HepG2 (cell line): ENCODE results near the gene TBX6. TPM values are rescaled to one million over a fixed set of nuclear protein-coding genes. Genes with fewer than 3 reads are reported as not detected.

Source experiments
- ADNP ChIP-seq: sonication (generic); formaldehyde crosslinking; IDR thresholded peaks from 2 replicates; pipeline ENCODE4 v1.4.0; 2020; ENCODE audit warnings: missing genetic modification reagents
- CREB1 ChIP-seq, 2 experiments: fragments of 450-650 bp in 1 of 2; IDR thresholded peaks; 2 replicates each; pipeline ENCODE4 v1.6.1; 2016 to 2017; ENCODE audit warnings: control low read depth in 1 of 2, mild to moderate bottlenecking in 1 of 2, missing compliant biosample characterization in 1 of 2, missing genetic modification characterization in 1 of 2
- EED ChIP-seq: sonication (generic); formaldehyde crosslinking; IDR thresholded peaks from 2 replicates; pipeline ENCODE4 v1.5.0; 2020; ENCODE audit warnings: mild to moderate bottlenecking, missing genetic modification reagents
- ETS1 ChIP-seq: sonication (generic); formaldehyde crosslinking; IDR thresholded peaks from 2 replicates; pipeline ENCODE4 v1.4.0; 2020; ENCODE audit warnings: missing genetic modification reagents
- HNF1A ChIP-seq, 2 experiments: sonication (generic) in 1 of 2; formaldehyde crosslinking in 1 of 2; IDR thresholded peaks; 2 replicates each; pipeline versions ENCODE4 v1.4.0 to v1.6.1; 2016 to 2020; ENCODE audit warnings: borderline replicate concordance in 1 of 2, low read depth in 1 of 2, mild to moderate bottlenecking in 1 of 2, missing genetic modification reagents in 1 of 2
- HOXD1 ChIP-seq: sonication (generic); formaldehyde crosslinking; IDR thresholded peaks from 2 replicates; pipeline ENCODE4 v1.5.0; 2020; ENCODE audit warnings: missing genetic modification reagents
- JDP2 ChIP-seq: sonication (generic); formaldehyde crosslinking; IDR thresholded peaks from 2 replicates; pipeline ENCODE4 v1.8.1; 2022; ENCODE audit warnings: missing genetic modification reagents, borderline replicate concordance
- KLF13 ChIP-seq: sonication (generic); formaldehyde crosslinking; IDR thresholded peaks from 2 replicates; pipeline ENCODE4 v1.4.0; 2020; ENCODE audit warnings: mild to moderate bottlenecking, missing genetic modification reagents
- KLF16 ChIP-seq, 2 experiments: sonication (generic) in 1 of 2; formaldehyde crosslinking in 1 of 2; IDR thresholded peaks; 2 replicates each; pipeline versions ENCODE4 v1.6.1 to v1.8.0; 2016 to 2023; ENCODE audit warnings: missing genetic modification reagents in 2 of 2, missing compliant biosample characterization in 1 of 2
- KMT2B ChIP-seq: IDR thresholded peaks from 2 replicates; pipeline ENCODE4 v1.6.1; 2016; ENCODE audit warnings: missing genetic modification reagents, missing compliant biosample characterization
- NFE2 ChIP-seq: sonication (generic); formaldehyde crosslinking; IDR thresholded peaks from 2 replicates; pipeline ENCODE4 v1.4.0; 2020; ENCODE audit warnings: missing genetic modification reagents
- RELA ChIP-seq: sonication (generic); formaldehyde crosslinking; IDR thresholded peaks from 2 replicates; pipeline ENCODE4 v1.4.0; 2020; ENCODE audit warnings: missing genetic modification reagents
- SSRP1 ChIP-seq: IDR thresholded peaks from 2 replicates; pipeline ENCODE4 v1.6.1; 2016; ENCODE audit warnings: control low read depth
- TOE1 ChIP-seq: sonication (generic); formaldehyde crosslinking; IDR thresholded peaks from 2 replicates; pipeline ENCODE4 v1.4.0; 2020; ENCODE audit warnings: mild to moderate bottlenecking, missing genetic modification reagents
- TP53 ChIP-seq: sonication (generic); formaldehyde crosslinking; conservative IDR thresholded peaks from 2 replicates; pipeline ENCODE4 v1.4.0; 2020; ENCODE audit warnings: missing genetic modification reagents
- ZBTB43 ChIP-seq: sonication (generic); formaldehyde crosslinking; conservative IDR thresholded peaks from 2 replicates; pipeline ENCODE4 v1.4.0; 2020; ENCODE audit warnings: missing genetic modification reagents
- ZGPAT ChIP-seq: IDR thresholded peaks from 2 replicates; pipeline ENCODE4 v1.6.1; 2016; ENCODE audit warnings: mild to moderate bottlenecking
- ZNF17 ChIP-seq: sonication (generic); formaldehyde crosslinking; IDR thresholded peaks from 2 replicates; pipeline ENCODE4 v1.5.0; 2020; ENCODE audit warnings: mild to moderate bottlenecking, missing genetic modification reagents
- ZNF251 ChIP-seq: sonication (generic); formaldehyde crosslinking; IDR thresholded peaks from 2 replicates; pipeline ENCODE4 v1.9.0; 2021; ENCODE audit warnings: mild to moderate bottlenecking, missing genetic modification reagents
- ZNF296 ChIP-seq: sonication (generic); formaldehyde crosslinking; conservative IDR thresholded peaks from 2 replicates; pipeline ENCODE4 v1.5.0; 2020; ENCODE audit warnings: mild to moderate bottlenecking, missing genetic modification reagents
- ZNF30 ChIP-seq: sonication (generic); formaldehyde crosslinking; IDR thresholded peaks from 2 replicates; pipeline ENCODE4 v1.5.0; 2020; ENCODE audit warnings: mild to moderate bottlenecking, missing genetic modification reagents
- ZNF414 ChIP-seq: sonication (generic); formaldehyde crosslinking; IDR thresholded peaks from 2 replicates; pipeline ENCODE4 v1.5.0; 2020; ENCODE audit warnings: missing genetic modification reagents
- polyA plus RNA-seq, 8 experiments: library from polyadenylated mRNA; depleted of rRNA in 3 of 8; stranded (reverse) in 7 of 8; unstranded in 1 of 8; fragments of >200 nt; fragmentation: Illumina TruSeq in 4 of 8; extraction: Trizol in 4 of 8; gene quantifications; 2 replicates each; pipeline versions ENCODE4 v1.2.1 to v1.2.3, GENCODE V29; 2011 to 2016; ENCODE audit warnings: low read depth in 4 of 8, missing spikeins in 1 of 8, mixed read lengths in 1 of 8; ENCODE audit not compliant: insufficient read depth in 1 of 8
- total RNA-seq, 5 experiments: library from RNA; depleted of rRNA; stranded (reverse); fragments of >200 nt; fragmentation: Illumina TruSeq; extraction: Trizol; gene quantifications; 2 replicates each; pipeline ENCODE4 v1.2.3, GENCODE V29; 2016; ENCODE audit warnings: low read depth in 1 of 5

Gene TBX6
- total and polyA plus RNA-seq, 2 of the 13 experiments (the other 11 are each of a cell fraction or from before 2014, with no cell fraction given) = 0.24 to 0.42 TPM

- no peak for TF ChIP-seq ZBTB43 (CRISPR knock-in tag)
- peak; percentile 21; the same call in 1 of the 2 replicates for TF ChIP-seq TOE1 (CRISPR knock-in tag)
- TF ChIP-seq CREB1 (IDR thresholded peaks at IDR 0.05) = no peak
- TF ChIP-seq CREB1 (CRISPR knock-in tag; IDR thresholded peaks at IDR 0.05) = no peak
- peak; percentile 58; the same call in 1 of the 2 replicates for TF ChIP-seq ZNF251 (CRISPR knock-in tag)
- no peak for TF ChIP-seq EED (CRISPR knock-in tag)
- no peak for TF ChIP-seq JDP2 (CRISPR knock-in tag)
- TF ChIP-seq ZNF296 (CRISPR knock-in tag) = no peak
- TF ChIP-seq KLF13 (CRISPR knock-in tag) = no peak
- 0 out of 2 replicates have a peak, but pooled peaks have one; percentile 11 for TF ChIP-seq ADNP (CRISPR knock-in tag)
- TF ChIP-seq HNF1A (IDR thresholded peaks at IDR 0.05; ENCODE audit: low read depth) = no peak
- no peak for TF ChIP-seq HNF1A (CRISPR knock-in tag; IDR thresholded peaks at IDR 0.05; ENCODE audit: borderline replicate concordance)
- TF ChIP-seq ZNF30 = no peak
- no peak for TF ChIP-seq TP53 (CRISPR knock-in tag)
- 0 out of 2 replicates have a peak, but pooled peaks have one; percentile 54 for TF ChIP-seq RELA
- TF ChIP-seq ETS1 (CRISPR knock-in tag) = 0 out of 2 replicates have a peak, but pooled peaks have one; percentile 58
- no peak for TF ChIP-seq ZGPAT
- peak; percentile 0; the same call in 1 of the 2 replicates for TF ChIP-seq KMT2B (CRISPR knock-in tag)
- no peak for TF ChIP-seq ZNF17 (CRISPR knock-in tag)
- no peak for TF ChIP-seq NFE2 (CRISPR knock-in tag)
- TF ChIP-seq SSRP1 (CRISPR knock-in tag) = no peak
- TF ChIP-seq HOXD1 (CRISPR knock-in tag) = 0 out of 2 replicates have a peak, but pooled peaks have one; percentile 37
- no peak for TF ChIP-seq KLF16 (CRISPR knock-in tag; IDR thresholded peaks at IDR 0.05)
- TF ChIP-seq ZNF414 (CRISPR knock-in tag) = 0 out of 2 replicates have a peak, but pooled peaks have one; percentile 39
These were observed 28.3 kb downstream of the TBX6 start (continued) for GRCh38 chr16:30063278-30063892.
